Inferior parietal cortex (tissue), 1 donor: Measurements from ENCODE around the gene CSK.

Experiments used
- DNase-seq: peaks from one replicate; pipeline ENCODE4 v3.0.0-alpha.2; 2016; ENCODE audit errors: extremely low spot score

Gene CSK

GRCh38 chr15:74801311-74801997, 19.6 kb downstream of the CSK start:
- DNase-seq, result no peak

GRCh38 chr15:74802290-74802689, 20.4 kb downstream of the CSK start:
- DNase-seq, result no peak

GRCh38 chr15:74802862-74803447, 21.1 kb downstream of the CSK start:
- no peak for DNase-seq

- DNase-seq, result no peak
Observed at GRCh38 chr15:74804935-74805334, 23.1 kb downstream of the CSK start.

- no peak for DNase-seq
Observed at GRCh38 chr15:74807282-74807681, 25.4 kb downstream of the CSK start.

GRCh38 chr15:74808078-74808839, 26.4 kb downstream of the CSK start:
- no peak for DNase-seq

- no peak for DNase-seq
Observed at GRCh38 chr15:74808840-74809229, 27.0 kb downstream of the CSK start.

- DNase-seq, result no peak
Observed at GRCh38 chr15:74809242-74809641, 27.4 kb downstream of the CSK start.

- no peak for DNase-seq
Observed at GRCh38 chr15:74809956-74810355, 28.1 kb downstream of the CSK start.

GRCh38 chr15:74812533-74812932, 30.7 kb downstream of the CSK start, which contains the start of gene LMAN1L:
LMAN1L (plus strand) TSS chr15:74812835; CDS start chr15:74812855, 20 bp downstream.
- DNase-seq, result no peak

- DNase-seq, result no peak
Observed at GRCh38 chr15:74815121-74815934, 33.4 kb downstream of the CSK start.

- no peak for DNase-seq
Observed at GRCh38 chr15:74815961-74816360, 34.1 kb downstream of the CSK start.

- no peak for DNase-seq
Observed at GRCh38 chr15:74816624-74817369, 34.9 kb downstream of the CSK start.

GRCh38 chr15:74817370-74817737, 35.5 kb downstream of the CSK start:
- no peak for DNase-seq

GRCh38 chr15:74820056-74820455, 38.2 kb downstream of the CSK start:
- no peak for DNase-seq

GRCh38 chr15:74821091-74821789, 39.4 kb downstream of the CSK start:
- DNase-seq, result no peak

- DNase-seq, result no peak
Observed at GRCh38 chr15:74821790-74822158, 39.9 kb downstream of the CSK start.

GRCh38 chr15:74822233-74822632, 40.4 kb downstream of the CSK start:
- no peak for DNase-seq

- no peak for DNase-seq
Observed at GRCh38 chr15:74823324-74823723, 41.4 kb downstream of the CSK start.

- DNase-seq, result no peak
Observed at GRCh38 chr15:74824976-74825375, 43.1 kb downstream of the CSK start.

- DNase-seq, result no peak
Observed at GRCh38 chr15:74825866-74826265, 44.0 kb downstream of the CSK start.
